BJ (cell line): Measurements from ENCODE around the gene SOX9. TPM values are rescaled to one million over a fixed set of nuclear protein-coding genes. Genes with fewer than 3 reads are reported as not detected.

Experiments
- CTCF ChIA-PET: fragments of 350-600 bp; formaldehyde crosslinking; extraction: SDS; loops from one replicate; lab custom pipeline; 2021; ENCODE audit warnings: antibody characterized with exemption, inconsistent platforms; lab: Yijun Ruan, JAX
- POLR2A ChIA-PET: fragments of 300-600 bp; sonication (Branson Sonifier 250); formaldehyde crosslinking; extraction: SDS; loops from one replicate; lab custom pipeline; 2021; ENCODE audit warnings: antibody characterized with exemption; lab: Charles Lee
- DNase-seq: peaks from one replicate; pipeline ENCODE4 v3.0.0-alpha.2; 2011; ENCODE audit warnings: low read depth
- H3K27me3 ChIP-seq: 2 replicates; pipeline ENCODE4 v1.6.0; 2011; ENCODE audit warnings: low read length; ENCODE audit not compliant: control insufficient read depth, insufficient read depth
- H3K36me3 ChIP-seq: 2 replicates; pipeline ENCODE4 v1.5.1; 2011; ENCODE audit warnings: low read length; ENCODE audit not compliant: control insufficient read depth, insufficient read depth
- H3K4me3 ChIP-seq: 2 replicates; pipeline ENCODE4 v1.5.1; 2011; ENCODE audit warnings: low read depth, mild to moderate bottlenecking, control low read depth, low read length
- polyA plus RNA-seq: library from polyadenylated mRNA; depleted of rRNA; stranded (reverse); fragments of >200 nt; gene quantifications from 2 replicates; pipeline ENCODE4 v1.2.3, GENCODE V29; 2011
- TF ChIP-seq, protein P1 (sequence below): IDR thresholded peaks from 2 replicates; pipeline ENCODE4 v1.5.1; 2011; ENCODE audit warnings: low read depth, mild to moderate bottlenecking, control low read depth, inconsistent platforms, low read length, moderate library complexity; ENCODE audit not compliant: insufficient read depth

Gene SOX9
- polyA plus RNA-seq, 1 experiment: 0.54 TPM

DNA sequence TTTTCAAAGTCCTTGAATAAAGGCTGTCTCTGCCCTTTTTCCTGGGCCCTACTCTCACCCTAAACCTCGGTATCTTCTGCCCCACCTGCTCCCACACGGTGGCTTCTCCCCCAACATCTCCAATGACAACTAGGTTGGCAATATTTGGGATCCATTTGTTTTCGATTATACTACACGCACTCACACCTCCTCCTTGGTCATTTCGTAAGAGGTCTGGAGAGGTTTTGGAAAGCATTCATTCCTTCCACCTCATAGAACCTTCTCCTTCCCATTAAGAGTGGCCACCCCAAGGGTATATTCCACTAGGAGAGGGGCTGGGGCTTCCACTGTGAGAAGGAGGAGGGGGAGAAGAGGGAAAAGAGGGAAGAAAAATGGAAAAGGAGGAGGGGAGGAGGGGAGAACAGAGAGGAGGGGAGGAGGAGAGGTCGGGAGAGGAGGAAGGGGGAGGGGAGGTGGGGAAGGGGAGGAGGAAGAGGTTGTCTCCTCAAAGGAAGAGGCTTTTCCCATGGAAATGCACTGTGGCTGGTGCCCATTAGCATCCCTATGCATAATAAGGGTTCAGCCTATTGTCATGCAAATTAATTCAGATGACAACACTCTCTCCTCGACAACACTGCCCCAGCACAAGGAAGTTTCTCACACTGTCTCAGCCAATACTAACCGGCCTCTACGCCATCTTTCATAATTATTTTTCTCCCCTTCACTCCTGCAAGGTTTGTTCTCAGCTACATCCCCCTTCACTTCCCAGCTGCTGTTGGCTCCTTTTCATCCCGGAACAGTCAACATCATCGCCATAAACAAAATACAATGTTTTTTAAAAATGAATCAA lies 30.0 kb downstream of the SOX9 start:
- Histone ChIP-seq H3K4me3 (no peak overlapping the region), H3K36me3 (no peaks in the 10 kb centered on the region), H3K27me3 (peaks cover 2% of the 10 kb centered on the region; the same call in 1 of the 2 replicates)
- POLR2A ChIA-PET: no interaction called here
- CTCF ChIA-PET: interaction anchor here (1.7 kb wide), 1 partner anchor 11 kb away, joined by 4 read pairs; no protein-coding TSS in a partner anchor
- TF ChIP-seq, protein P1, sequence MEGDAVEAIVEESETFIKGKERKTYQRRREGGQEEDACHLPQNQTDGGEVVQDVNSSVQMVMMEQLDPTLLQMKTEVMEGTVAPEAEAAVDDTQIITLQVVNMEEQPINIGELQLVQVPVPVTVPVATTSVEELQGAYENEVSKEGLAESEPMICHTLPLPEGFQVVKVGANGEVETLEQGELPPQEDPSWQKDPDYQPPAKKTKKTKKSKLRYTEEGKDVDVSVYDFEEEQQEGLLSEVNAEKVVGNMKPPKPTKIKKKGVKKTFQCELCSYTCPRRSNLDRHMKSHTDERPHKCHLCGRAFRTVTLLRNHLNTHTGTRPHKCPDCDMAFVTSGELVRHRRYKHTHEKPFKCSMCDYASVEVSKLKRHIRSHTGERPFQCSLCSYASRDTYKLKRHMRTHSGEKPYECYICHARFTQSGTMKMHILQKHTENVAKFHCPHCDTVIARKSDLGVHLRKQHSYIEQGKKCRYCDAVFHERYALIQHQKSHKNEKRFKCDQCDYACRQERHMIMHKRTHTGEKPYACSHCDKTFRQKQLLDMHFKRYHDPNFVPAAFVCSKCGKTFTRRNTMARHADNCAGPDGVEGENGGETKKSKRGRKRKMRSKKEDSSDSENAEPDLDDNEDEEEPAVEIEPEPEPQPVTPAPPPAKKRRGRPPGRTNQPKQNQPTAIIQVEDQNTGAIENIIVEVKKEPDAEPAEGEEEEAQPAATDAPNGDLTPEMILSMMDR: no peak
- no peak for DNase-seq

DNA sequence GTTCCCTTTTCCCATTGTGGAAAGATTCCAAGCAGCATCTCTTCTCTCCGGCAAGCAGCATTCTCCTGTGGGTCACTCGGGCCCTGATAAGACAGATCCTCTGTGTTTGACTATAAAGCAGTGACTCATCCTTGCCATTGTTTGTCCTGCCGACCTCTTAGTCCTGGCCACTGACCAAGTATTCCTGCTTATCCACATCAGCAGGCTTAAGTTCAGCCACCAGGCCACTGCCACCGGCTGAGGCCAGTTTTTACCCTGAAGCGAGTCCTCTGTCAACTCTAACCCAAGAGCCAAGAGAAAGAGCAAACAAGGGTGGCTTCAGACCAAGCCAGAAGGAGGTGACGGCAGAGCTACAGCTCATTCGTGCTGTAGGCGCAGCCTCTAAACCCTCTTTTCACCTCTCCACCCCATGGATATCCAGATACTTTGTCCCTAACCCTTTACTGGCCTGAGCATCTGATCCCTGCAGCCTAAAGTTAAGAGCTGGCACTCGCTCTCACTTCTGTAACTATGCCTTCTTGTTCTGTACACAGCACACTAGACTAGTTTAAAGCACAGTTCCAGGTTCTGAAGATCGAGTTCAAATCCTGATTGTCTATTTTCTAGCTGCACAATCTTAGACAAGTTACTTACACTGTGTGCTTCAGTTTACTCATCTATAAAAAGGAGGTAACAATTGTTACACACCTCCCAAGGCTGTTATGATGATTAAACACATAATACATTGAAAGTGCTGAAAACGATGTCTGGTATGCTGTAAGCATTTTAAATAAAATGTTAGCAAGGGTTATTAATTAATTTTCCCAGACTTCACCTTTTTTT lies 31.0 kb downstream of the SOX9 start:
- ChIA-PET CTCF (interaction anchor here (1.7 kb wide), 1 partner anchor 12 kb away, joined by 4 read pairs; no protein-coding TSS in a partner anchor), POLR2A (no interaction called here)

DNA sequence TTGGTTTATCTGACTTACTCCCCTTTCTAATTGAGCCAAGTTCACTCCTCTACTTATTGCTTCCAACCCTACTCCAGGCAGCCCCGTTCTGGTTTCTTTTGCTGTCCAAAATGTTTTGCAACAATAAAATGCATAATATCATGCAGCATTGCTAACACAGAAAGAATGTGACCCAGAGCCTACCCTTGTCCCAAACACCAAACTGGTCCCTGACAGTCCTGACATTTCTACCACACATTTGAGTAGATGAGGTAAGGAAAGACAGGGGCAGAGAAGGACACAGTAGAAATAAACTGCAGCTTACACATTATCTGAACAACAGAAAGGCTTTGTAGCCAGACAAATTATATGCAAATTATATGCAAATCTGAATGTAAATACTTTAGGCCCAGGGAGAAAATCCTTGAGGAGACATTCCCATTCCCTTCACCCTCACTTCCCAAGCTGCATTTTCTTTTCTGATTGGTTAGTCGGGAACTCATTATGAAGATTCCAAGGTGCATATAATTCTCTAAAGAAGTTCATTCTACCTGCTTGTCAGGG lies 31.6 kb downstream of the SOX9 start:
- TF ChIP-seq, protein P1: no peak
- no peak for DNase-seq
- ChIA-PET CTCF (interaction anchor here (1.7 kb wide), 1 partner anchor 12 kb away, joined by 4 read pairs; no protein-coding TSS in a partner anchor), POLR2A (no interaction called here)
- Histone ChIP-seq H3K27me3 (no peaks in the 10 kb centered on the region), H3K4me3 (no peak overlapping the region), H3K36me3 (no peaks in the 10 kb centered on the region)

More for the DNA sequence above, 31.0 kb downstream of the SOX9 start:
- Histone ChIP-seq H3K27me3 (no peaks in the 10 kb centered on the region), H3K4me3 (no peak overlapping the region), H3K36me3 (no peaks in the 10 kb centered on the region)
- TF ChIP-seq, protein P1: no peak
- DNase-seq: no peak

DNA sequence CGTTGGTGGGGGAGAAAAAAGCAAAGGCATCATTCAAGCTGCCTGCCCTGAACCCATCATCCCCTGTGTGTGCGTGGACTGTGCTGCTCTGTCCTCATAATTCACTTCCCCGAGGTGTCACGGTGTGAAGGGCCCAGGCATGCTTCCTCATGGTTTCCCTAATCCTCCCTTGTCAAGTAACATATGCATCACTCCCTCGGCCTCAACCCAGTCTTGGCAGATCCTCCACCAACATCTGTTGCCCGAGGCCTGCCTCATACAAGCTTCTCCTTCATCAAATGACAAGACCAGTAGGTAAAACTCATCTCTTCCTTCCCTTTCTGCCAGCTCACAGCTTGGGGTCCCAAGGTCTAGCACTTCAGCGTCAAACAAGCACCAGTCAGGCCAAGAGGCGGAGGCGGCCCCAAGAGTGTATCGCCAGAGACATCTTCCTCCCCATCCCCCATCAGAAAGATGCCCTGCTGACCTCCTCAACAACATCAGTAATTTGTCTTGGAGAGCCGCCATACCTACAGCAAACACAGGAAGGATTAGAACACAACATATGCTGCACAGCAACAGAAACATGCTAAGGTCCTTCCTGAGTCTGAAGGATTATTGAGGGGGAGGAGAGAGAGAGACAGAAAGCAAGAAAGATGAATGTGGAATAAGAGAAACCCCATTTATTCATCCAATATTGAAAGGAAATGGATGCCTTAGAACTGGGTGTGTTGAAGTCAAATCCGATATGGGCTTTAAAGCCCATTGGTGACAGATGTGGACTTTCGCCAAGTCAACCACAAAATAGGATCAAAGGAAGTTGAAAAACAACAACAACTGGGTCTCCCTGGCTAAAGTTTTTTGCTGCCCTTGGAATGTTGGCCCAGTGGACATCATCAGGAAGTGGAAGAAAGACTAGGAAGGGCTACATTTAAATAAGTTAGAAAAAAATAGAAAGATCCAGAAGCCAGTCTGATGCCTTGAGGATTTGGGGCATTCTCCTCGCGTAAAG lies 38.4 kb downstream of the SOX9 start:
- Histone ChIP-seq H3K27me3 (no peaks in the 10 kb centered on the region), H3K36me3 (no peaks in the 10 kb centered on the region), H3K4me3 (no peak overlapping the region)
- CTCF ChIA-PET: interaction anchor here (0.7 kb wide), 1 partner anchor 9 kb away, joined by 3 read pairs; no protein-coding TSS in a partner anchor
- no peak for DNase-seq
- TF ChIP-seq, protein P1: no peak
- POLR2A ChIA-PET: no interaction called here
